Hematopoietic multipotent progenitor cell treated with erythropoietin and hydrocortisone succinate and interleukin-3 and kit ligand, for 15 days (in vitro differentiated cells): ENCODE data around the gene SRGAP3.

ENCODE experiments used
- DNase-seq: peaks from one replicate; pipeline ENCODE4 v3.0.0-alpha.2; 2015; ENCODE audit warnings: low spot score

The SRGAP3 gene

DNA sequence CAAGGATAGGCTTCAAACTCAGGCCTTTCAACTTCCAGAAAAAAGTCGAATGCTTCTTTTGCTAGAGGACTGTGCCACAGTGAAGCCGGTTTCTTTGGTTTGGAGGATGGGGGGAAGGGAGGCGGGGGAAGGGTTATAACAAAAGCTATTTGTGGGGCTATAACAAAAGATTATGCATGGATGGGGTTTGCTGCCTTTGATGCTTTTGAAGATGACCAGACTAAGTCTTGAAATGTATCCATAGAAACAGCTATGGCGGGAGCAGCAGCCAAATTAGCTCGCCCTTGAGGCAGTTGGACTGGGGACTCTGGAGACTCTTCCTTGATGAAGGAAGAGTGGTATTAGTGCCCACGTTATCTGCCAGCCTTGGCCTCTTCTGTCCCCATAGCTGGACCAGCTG lies 47.5 kb downstream of the SRGAP3 start:
- DNase-seq = no peak

- no peak for DNase-seq
These were observed 48.2 kb downstream of the SRGAP3 start for GRCh38 chr3:9201266-9201665.

DNA sequence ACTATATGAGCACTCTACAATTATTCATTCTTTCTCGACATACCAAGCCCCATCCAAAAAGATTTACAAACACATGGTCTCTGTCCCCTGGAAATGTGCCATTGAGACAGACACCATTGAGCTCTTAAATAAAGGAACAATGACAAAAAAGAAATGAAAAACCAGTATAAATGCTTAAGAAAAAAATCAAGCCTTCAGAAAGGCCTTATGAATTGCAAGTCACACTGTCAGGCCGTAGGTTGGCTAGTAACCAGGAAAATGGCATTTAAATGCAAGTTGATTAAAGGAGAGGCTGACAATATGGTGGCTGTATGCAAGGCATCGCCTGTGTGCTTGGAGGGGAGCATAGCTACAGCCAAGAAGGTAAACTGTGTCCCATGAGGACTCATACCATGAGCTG lies 49.7 kb downstream of the SRGAP3 start:
- no peak for DNase-seq

DNA sequence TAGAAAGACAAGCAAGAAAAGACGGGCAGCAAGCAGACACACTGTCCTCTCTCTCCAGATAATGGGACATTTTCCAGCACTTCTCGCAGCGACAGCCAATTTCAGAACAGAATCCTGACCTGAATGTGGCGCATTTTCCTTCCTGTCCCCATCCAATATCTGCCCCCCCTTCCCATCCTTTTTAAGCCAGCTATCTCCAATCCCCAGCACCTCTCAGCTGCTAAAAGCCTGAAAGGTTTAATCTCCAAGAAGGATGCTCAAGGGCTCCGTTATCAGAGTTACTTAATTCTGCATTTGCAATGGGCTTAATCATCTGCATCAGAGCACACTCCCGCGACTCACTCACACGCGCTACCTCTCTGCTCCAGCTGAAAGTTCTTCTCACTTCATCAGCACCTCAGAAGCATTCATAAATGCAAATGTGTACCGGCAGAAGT lies 50.5 kb downstream of the SRGAP3 start:
- no peak for DNase-seq

DNA sequence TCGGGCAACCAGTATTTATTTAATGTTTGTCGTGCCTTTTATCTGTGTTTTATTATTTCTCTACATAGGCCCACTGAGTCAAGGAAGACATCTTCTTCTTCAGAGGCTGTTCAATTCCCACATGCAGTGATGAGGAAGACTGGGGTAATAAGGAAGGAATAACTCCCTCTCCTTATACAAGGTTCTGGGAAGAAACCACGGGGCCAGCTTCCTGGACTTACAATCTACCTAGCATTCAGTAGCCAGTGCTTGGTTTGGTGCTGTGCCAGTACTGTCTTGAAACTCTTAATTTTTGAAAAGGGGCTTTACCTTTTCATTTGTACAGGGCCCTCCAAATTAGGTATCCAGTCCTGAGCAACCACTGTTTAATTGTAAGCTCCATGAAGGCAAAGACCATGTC lies 51.2 kb downstream of the SRGAP3 start:
- no peak for DNase-seq

- DNase-seq = no peak
These were observed 53.4 kb downstream of the SRGAP3 start for GRCh38 chr3:9196020-9196419.

DNA sequence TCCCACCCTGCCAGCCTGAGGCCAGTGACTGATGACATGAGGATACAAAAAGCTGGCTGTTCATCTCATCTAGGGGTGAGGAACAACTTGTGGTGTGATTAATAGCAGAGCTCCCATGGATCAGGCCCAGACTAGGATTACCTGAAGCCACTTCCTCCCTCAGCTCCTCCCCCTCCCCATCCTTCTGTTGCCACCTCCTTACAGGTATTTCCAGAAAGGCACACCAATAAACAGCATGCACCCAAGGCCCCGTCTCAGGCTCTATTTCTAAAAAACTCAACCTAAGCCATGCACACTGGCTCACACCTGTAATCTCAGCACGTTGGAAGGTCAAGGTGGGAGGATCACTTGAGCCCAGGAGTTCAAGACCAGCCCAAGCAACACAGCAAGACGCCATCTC lies 54.1 kb downstream of the SRGAP3 start:
- no peak for DNase-seq

- no peak for DNase-seq
These were observed 54.8 kb downstream of the SRGAP3 start for GRCh38 chr3:9194509-9195184.

- no peak for DNase-seq
These were observed 55.7 kb downstream of the SRGAP3 start for GRCh38 chr3:9193633-9194195.

DNA sequence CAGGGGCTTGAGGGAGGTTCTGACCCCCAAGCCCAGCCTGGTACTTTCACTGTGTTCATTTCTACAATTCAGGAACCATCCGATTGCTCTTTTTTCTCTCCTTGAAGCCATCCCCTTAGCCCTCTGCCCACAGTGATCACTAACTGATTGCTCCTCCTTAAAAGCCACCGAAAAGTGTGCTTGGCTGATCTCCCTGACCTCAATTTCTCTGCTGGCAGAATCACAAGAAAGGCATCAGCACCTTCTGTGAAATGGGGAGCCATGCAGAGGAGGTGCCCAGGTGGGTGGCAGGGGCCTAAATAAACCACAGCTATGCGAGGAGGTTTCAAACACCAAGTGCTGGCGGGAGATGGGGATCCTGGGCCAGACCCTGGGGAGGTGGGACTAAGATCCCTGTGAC lies 56.2 kb downstream of the SRGAP3 start:
- DNase-seq = no peak

GRCh38 chr3:9192248-9193025 lies 57.0 kb downstream of the SRGAP3 start:
- DNase-seq = no peak

GRCh38 chr3:9190276-9190675 lies 59.2 kb downstream of the SRGAP3 start:
- DNase-seq = no peak

- DNase-seq = no peak
These were observed 60.9 kb downstream of the SRGAP3 start for GRCh38 chr3:9188583-9188982.

DNA sequence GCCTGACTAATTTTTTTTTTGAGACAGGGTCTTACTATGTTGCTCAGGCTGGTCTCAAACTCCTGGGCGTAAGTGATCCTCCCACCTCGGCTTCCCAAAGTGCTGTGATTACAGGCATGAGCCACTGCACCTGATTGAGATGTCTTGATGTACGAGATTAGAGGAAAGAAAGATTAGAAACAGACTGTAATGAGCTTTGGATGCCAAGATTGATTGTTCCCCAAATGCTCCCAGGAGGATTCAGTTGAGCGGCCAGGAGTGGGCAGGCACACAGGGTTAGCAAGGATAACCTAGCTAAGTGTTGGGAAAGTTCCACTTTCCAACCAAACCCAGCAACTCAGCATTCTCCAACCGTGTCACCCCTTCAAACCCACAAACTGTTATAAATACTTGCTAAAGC lies 63.7 kb downstream of the SRGAP3 start:
- no peak for DNase-seq

GRCh38 chr3:9185046-9185445 lies 64.4 kb downstream of the SRGAP3 start:
- DNase-seq = no peak

DNA sequence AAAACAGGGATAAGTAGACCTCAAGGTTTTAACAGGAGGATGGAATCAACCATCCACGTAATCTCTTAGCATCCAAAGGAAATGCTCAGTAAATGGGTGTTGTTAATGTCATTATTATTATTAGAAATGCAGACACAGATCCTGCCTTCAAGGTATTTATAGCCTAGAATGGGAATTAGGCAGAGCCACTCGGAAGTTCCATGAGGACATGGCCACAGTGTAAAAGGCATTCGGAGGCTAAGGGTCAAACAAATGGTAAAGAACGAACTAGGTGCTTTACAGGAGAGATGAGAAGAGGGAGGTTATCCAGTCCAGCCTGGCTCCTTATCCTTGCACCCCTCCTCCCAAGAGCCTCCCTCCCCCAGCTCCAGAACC lies 65.0 kb downstream of the SRGAP3 start:
- no peak for DNase-seq

DNA sequence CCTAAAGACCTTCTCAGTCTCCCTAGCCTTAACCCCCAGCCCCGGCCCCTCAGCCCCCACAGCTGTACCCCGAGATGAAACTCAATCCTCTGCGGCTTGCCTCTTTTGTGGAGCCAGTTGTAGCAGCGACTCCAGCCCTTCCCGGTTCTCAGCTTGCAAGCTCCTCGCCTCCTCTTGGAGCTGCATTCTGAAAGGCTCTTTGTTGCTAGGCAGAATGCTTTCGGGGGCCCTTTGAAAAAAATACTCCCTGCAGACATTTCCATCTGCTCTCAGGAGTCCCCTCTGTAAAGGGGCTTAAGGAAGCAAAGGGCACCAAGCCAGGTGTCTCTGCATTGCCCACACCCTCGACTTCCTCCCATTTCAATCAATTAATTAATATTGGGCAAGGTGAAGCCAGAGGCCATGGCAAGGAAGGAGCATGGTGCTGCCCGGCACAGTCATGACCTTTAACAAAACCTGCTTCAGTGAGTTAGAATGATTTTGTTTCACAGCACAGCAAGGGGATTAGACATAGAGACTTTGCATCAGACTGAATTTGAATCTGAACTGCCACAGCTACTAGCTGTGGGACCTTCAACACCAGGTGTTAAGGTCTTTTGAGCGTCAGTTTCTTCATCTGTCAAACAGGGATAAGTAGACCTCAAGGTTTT lies 65.5 kb downstream of the SRGAP3 start:
- no peak for DNase-seq

DNA sequence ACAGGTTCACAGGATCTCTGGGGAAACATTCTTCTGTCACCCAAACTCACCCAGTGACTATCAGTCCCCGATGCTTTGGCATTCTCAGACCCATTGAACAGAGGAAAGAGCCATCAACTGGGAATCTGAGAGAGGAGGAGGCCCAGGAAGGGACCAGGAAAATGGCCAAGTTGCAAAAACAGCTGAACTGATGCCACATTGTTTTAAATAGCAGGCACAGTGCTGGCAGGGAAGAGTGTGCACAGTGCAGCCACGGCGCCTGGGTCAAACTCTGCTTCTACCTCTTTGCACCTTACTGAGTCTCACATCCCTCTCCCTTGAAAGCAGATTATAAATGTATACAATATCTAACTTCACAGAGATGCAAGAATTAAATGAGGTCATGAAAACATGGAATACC lies 66.4 kb downstream of the SRGAP3 start:
- DNase-seq = no peak

GRCh38 chr3:9180764-9181117 lies 68.7 kb downstream of the SRGAP3 start:
- no peak for DNase-seq

GRCh38 chr3:9179826-9180763 lies 69.4 kb downstream of the SRGAP3 start:
- no peak for DNase-seq

DNA sequence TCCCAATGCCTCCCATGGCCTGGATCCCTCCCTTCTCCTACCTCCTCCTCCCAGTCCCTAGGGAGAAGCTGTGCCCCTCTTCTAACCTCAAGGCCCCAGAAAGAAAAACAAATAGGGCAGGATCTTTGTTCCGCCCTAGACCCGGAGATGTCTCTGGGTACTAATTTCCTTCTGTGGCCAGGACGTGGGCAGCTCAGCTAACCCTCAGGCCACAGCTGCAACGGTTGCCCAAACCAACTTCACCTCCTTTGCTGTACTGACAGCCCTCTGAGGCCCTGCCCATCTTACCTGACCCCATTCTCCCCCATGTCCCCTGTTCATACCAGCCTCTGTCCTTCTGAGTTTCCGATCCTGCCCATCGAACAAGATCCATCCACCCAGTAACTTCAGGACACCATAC lies 70.7 kb downstream of the SRGAP3 start:
- DNase-seq = no peak

DNA sequence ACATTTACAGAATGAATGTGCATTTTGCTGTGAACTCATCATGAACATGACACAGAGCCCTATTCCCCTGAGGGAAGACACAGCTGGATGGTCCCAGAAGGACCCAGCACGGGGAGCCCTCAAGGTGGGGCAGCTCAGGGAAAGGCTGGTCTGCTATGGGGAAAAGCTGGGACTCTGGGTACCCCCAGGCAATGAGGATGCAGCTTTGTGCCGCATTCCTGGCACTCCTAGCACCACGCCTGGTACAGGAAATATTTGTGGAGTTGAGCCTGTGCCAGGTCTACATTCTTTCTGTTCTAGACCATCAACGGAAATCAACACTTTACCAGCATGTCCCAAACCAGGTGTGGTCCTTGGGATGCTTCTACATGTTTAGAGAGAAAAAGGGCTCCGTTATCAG lies 74.0 kb downstream of the SRGAP3 start:
- no peak for DNase-seq
